Measurements from ENCODE around the gene CNGA4. TPM values are rescaled to one million over a fixed set of nuclear protein-coding genes. Genes with fewer than 3 reads are reported as not detected.
A peak's percentile ranks its signal among the peaks of the same experiment; 100 is the strongest.

Gene CNGA4
- total and polyA plus RNA-seq, 7 donors = 0.16 to 0.55 TPM; not detected in 5

DNA sequence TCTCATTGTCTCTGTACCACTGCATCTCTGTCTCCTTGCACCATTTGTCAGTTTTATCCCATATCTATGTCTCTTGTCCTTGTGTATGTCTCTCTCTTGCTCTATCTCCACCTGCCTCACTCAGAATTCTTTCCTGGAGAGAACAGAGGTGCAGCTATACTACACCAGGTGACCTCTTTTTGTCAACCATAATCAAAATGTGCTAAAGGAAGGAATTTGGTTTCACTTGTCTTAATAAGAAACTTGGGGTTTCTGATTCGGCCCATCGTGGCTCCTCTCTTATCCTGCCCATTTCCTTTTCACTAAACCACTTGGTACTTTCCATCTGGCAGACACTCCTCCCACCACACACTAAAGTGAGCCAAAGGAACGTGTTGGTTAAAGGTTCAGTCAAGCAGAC lies 35.6 kb upstream of the CNGA4 start:
- H3K27me3 ChIP-seq = no peaks in the 10 kb centered on the region
- TF ChIP-seq CTCF (IDR thresholded peaks at IDR 0.05) = no peak
- TF ChIP-seq EP300 (IDR thresholded peaks at IDR 0.05) = no peak
- no peak for TF ChIP-seq POLR2A (IDR thresholded peaks at IDR 0.05)
- no peak for TF ChIP-seq POLR2AphosphoS5 (IDR thresholded peaks at IDR 0.05)
- H3K36me3 ChIP-seq = peaks cover 0 to 10% (median 0%) of the 10 kb centered on the region in 4 donors
- H3K4me3 ChIP-seq = no peak overlapping the region
- H3K27ac ChIP-seq = no peak overlapping the region
- peaks cover 0 to 15% (median 5%) of the 10 kb centered on the region in 4 donors for H3K4me1 ChIP-seq
- DNase-seq = no peak
- WGBS, 2 donors = 45 to 77% methylated on average over 3 of the region's 3 CpGs
- H3K9me3 ChIP-seq = no peaks in the 10 kb centered on the region
- intact Hi-C loops (cut with DNase I) = no loop called here

DNA sequence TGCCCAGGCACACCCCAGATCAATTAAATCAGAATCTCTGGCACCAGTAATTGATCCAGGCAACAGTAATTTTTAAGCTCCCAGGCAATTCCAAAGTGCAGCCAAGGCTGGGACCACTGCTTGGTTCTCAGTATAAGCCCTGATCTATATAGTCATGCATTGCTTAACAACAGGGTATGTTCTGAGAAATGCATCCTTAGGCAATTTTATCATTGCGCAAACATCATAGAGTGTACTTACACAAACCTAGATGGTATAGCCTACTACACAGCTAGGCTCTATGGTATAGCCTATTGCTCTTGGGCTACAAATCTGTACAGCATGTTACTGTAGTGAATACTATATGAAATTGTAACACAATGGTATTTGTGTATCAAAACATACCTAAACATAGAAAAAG lies 34.2 kb upstream of the CNGA4 start:
- Histone ChIP-seq H3K27ac (no peak overlapping the region), H3K4me3 (no peak overlapping the region), H3K4me1 (peaks cover 0 to 15% (median 5%) of the 10 kb centered on the region in 4 donors), H3K9me3 (no peaks in the 10 kb centered on the region), H3K27me3 (no peaks in the 10 kb centered on the region), H3K36me3 (peaks cover 0 to 20% (median 0%) of the 10 kb centered on the region in 4 donors)
- TF ChIP-seq POLR2A (IDR thresholded peaks at IDR 0.05) (no peak), CTCF (IDR thresholded peaks at IDR 0.05) (no peak), POLR2AphosphoS5 (IDR thresholded peaks at IDR 0.05) (no peak), EP300 (IDR thresholded peaks at IDR 0.05) (no peak)
- 92 to 96% methylated on average over 1 of the region's 1 CpG for whole genome bisulfite sequencing, 2 donors
- intact Hi-C loops (cut with DNase I) = no loop called here
- DNase-seq = no peak

- 83 to 92% methylated on average over 1 of the region's 1 CpG for WGBS, 2 donors
- Histone ChIP-seq H3K9me3 (no peaks in the 10 kb centered on the region), H3K36me3 (peaks cover 0 to 27% (median 2%) of the 10 kb centered on the region in 4 donors), H3K4me3 (no peak within 1 kb of the TSS), H3K27ac (peak within 1 kb of the TSS in 3 of 4 donors; percentile 25 to 70 (median 55)), H3K4me1 (peaks cover 0 to 15% (median 5%) of the 10 kb centered on the region in 4 donors), H3K27me3 (no peaks in the 10 kb centered on the region)
- DNase-seq = no peak
- TF ChIP-seq POLR2A (IDR thresholded peaks at IDR 0.05) (no peak), CTCF (IDR thresholded peaks at IDR 0.05) (no peak), POLR2AphosphoS5 (IDR thresholded peaks at IDR 0.05) (no peak), EP300 (IDR thresholded peaks at IDR 0.05) (no peak)
- intact Hi-C loops (cut with DNase I) = no loop called here
These were observed 33.5 kb upstream of the CNGA4 start, which contains the start of gene C11orf42 for GRCh38 chr11:6205366-6205765. Gene C11orf42 (plus strand): TSS chr11:6205557. CDS start chr11:6205616, 59 bp downstream.

- H3K36me3 ChIP-seq = peaks cover 0 to 39% (median 13%) of the 10 kb centered on the region in 4 donors
- intact Hi-C loops (cut with DNase I) = no loop called here
These were observed 32.3 kb upstream of the CNGA4 start for GRCh38 chr11:6206456-6207180.

More at GRCh38 chr11:6206456-6207180, 32.3 kb upstream of the CNGA4 start:
- WGBS, 2 donors = 84 to 90% methylated on average over 3 of the region's 3 CpGs
- TF ChIP-seq POLR2A (IDR thresholded peaks at IDR 0.05) (no peak), CTCF (IDR thresholded peaks at IDR 0.05) (no peak), EP300 (IDR thresholded peaks at IDR 0.05) (no peak), POLR2AphosphoS5 (IDR thresholded peaks at IDR 0.05) (no peak)
- no peak overlapping the region for H3K4me3 ChIP-seq
- no peaks in the 10 kb centered on the region for H3K9me3 ChIP-seq
- no peaks in the 10 kb centered on the region for H3K27me3 ChIP-seq
- no peak for DNase-seq
- peaks cover 0 to 15% (median 5%) of the 10 kb centered on the region in 4 donors for H3K4me1 ChIP-seq
- peak overlapping the region in 3 of 4 donors; percentile 25 to 70 (median 55) for H3K27ac ChIP-seq
